Gastrocnemius medialis (tissue), 4 donors: Measurements from ENCODE around the gene NUB1. TPM values are rescaled to one million over a fixed set of nuclear protein-coding genes. Genes with fewer than 3 reads are reported as not detected.

Experiments
- ATAC-seq, 2 donors: fragments of 150-250 bp; one replicate each; pipeline ENCODE4 v1.9.1; 2016
- DNase-seq, 2 donors: peaks; one replicate each; pipeline ENCODE4 v3.0.0-alpha.2; 2019
- H3K27ac ChIP-seq, 4 donors: fragments of 200-600 bp; sonication (generic); 1 replicate in 1 of 4; 2 replicates in 3 of 4; pipeline ENCODE4 v1.5.1; 2016 to 2018; ENCODE audit warnings: mild to moderate bottlenecking in 2 of 4, moderate library complexity in 1 of 4
- H3K27me3 ChIP-seq, 3 donors: fragments of 200-600 bp; sonication (generic) in 2 of 3; 1 replicate in 1 of 3; 2 replicates in 2 of 3; pipeline versions ENCODE4 v1.5.1 to v1.6.0; 2016 to 2019; ENCODE audit warnings: mild to moderate bottlenecking in 1 of 3, moderate library complexity in 1 of 3
- H3K36me3 ChIP-seq, 2 donors: fragments of 200-600 bp; sonication (generic) in 1 of 2; one replicate each; pipeline ENCODE4 v1.5.1; 2017 to 2018
- H3K4me1 ChIP-seq, 2 donors: fragments of 200-600 bp; sonication (generic) in 1 of 2; one replicate each; pipeline ENCODE4 v1.5.1; 2016 to 2017; ENCODE audit warnings: mild to moderate bottlenecking in 2 of 2
- H3K4me3 ChIP-seq, 4 donors: fragments of 200-600 bp; sonication (generic) in 3 of 4; 1 replicate in 1 of 4; 2 replicates in 3 of 4; pipeline ENCODE4 v1.5.1; 2016 to 2019; ENCODE audit warnings: mild to moderate bottlenecking in 2 of 4
- H3K9me3 ChIP-seq, 3 donors: fragments of 200-600 bp; sonication (generic) in 2 of 3; 1 replicate in 1 of 3; 2 replicates in 2 of 3; pipeline ENCODE4 v1.5.1; 2016 to 2019
- POLR2A ChIP-seq, 2 donors: fragments of 450-650 bp; IDR thresholded peaks; one replicate each; pipeline ENCODE4 v1.6.1; 2017; ENCODE audit warnings: antibody characterized with exemption in 2 of 2, mild to moderate bottlenecking in 2 of 2, moderate library complexity in 2 of 2
- in situ Hi-C, 4 donors: fragments of 200-750 bp; cut with MboI; loops; one replicate each; pipeline versions ENCODE4 v1.15.0 to v1.8.0; 2017; ENCODE audit warnings: low sequenced_read_pairs in 4 of 4
- intact Hi-C: fragments of 100-400 bp; cut with DNase I; formaldehyde crosslinking; loops from one replicate; pipeline ENCODE4 v1.15.1; 2023; ENCODE audit warnings: low total_unique reads
- total RNA-seq, 4 donors: library from RNA; depleted of rRNA; stranded (reverse); fragments of >200 nt; gene quantifications; one replicate each; pipeline versions ENCODE4 v1.1.0 to v1.2.3, GENCODE V29; 2016
- TF ChIP-seq, protein P1 (sequence below), 5 experiments: fragments of 450-650 bp in 3 of 5; fragments of 200-600 bp in 2 of 5; sonication (generic) in 2 of 5; IDR thresholded peaks in 4 of 5; conservative IDR thresholded peaks in 1 of 5; 1 replicate in 4 of 5; 2 replicates in 1 of 5; pipeline ENCODE4 v1.5.1; 2016 to 2019; ENCODE audit warnings: antibody characterized with exemption in 5 of 5, mild to moderate bottlenecking in 3 of 5, moderate library complexity in 3 of 5

Gene NUB1
- total RNA-seq, 4 donors from 2014 or later, result 45.3 to 59.0 (median 49.7) TPM

DNA sequence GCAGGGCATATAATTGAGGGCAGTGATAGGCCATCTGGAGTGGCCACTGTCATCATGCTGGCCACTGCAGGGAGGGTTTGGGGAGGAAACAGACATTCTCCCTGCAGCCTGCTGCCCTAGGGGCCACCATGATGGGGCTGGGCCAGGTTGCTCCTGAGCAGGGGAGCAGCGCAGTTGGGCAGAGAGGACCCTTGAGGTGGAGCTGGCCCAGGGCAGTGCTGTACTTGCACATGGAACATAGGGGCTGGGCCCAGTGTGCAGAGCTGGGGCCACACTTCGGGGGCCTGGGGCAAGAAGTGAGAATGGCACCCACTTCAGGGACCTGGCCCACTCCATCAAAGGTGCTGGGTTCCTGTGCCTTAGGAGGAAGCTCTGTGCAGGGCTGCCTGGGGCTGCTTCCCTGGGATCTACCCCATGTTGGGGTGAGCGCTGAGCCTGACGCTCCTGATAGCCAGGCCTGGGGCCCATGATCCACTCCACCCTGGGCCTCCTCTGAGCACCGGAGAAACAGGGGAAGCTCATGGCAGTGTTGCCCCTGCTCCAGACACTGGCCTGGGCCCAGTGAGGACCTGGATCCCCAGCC is 21.3 kb upstream of the NUB1 start:
- in situ Hi-C loops, result loop anchor here in 1 of 4 donors (5.0 kb wide), 1 partner anchor 37 kb away; no protein-coding TSS in a partner anchor
- Histone ChIP-seq H3K27me3 (no peaks in the 10 kb centered on the region), H3K27ac (no peak overlapping the region), H3K36me3 (no peaks in the 10 kb centered on the region), H3K9me3 (no peaks in the 10 kb centered on the region), H3K4me1 (no peaks in the 10 kb centered on the region), H3K4me3 (no peak overlapping the region)
- ATAC-seq (no peak), DNase-seq (no peak)
- intact Hi-C loops, result no loop called here
- TF ChIP-seq, protein P1, sequence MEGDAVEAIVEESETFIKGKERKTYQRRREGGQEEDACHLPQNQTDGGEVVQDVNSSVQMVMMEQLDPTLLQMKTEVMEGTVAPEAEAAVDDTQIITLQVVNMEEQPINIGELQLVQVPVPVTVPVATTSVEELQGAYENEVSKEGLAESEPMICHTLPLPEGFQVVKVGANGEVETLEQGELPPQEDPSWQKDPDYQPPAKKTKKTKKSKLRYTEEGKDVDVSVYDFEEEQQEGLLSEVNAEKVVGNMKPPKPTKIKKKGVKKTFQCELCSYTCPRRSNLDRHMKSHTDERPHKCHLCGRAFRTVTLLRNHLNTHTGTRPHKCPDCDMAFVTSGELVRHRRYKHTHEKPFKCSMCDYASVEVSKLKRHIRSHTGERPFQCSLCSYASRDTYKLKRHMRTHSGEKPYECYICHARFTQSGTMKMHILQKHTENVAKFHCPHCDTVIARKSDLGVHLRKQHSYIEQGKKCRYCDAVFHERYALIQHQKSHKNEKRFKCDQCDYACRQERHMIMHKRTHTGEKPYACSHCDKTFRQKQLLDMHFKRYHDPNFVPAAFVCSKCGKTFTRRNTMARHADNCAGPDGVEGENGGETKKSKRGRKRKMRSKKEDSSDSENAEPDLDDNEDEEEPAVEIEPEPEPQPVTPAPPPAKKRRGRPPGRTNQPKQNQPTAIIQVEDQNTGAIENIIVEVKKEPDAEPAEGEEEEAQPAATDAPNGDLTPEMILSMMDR (IDR thresholded peaks at IDR 0.05 in 4 of 5, conservative IDR thresholded peaks at IDR 0.05 in 1 of 5), result no peak
- no peak for TF ChIP-seq POLR2A (IDR thresholded peaks at IDR 0.05)

DNA sequence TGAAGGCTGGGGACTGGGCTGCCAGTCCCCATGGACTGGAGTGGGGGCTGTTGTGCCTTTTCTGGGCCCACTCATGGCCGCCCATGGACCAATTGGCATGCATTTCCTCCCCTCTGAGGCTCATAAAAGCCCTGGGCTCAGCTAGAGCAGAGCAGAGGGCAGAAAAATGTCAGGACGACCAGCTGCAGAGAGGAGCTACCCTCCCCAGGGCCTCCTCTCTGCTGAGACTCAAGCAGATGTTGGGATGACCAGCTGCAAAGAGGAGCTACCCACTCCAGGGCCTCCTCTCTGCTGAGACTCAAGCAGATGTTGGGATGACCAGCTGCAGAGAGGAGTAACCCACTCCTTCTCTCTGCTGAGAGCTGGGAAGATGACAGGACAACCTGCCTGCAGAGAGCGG is 20.3 kb upstream of the NUB1 start:
- ATAC-seq (no peak), DNase-seq (no peak)
- H3K36me3 ChIP-seq, result no peaks in the 10 kb centered on the region
- no peaks in the 10 kb centered on the region for H3K4me1 ChIP-seq
- TF ChIP-seq, protein P1 (IDR thresholded peaks at IDR 0.05 in 4 of 5, conservative IDR thresholded peaks at IDR 0.05 in 1 of 5), result no peak
- no peak for TF ChIP-seq POLR2A (IDR thresholded peaks at IDR 0.05)
- H3K9me3 ChIP-seq, result no peaks in the 10 kb centered on the region
- H3K4me3 ChIP-seq, result no peak overlapping the region
- in situ Hi-C loops (loop anchor here in 1 of 4 donors (5.0 kb wide), 1 partner anchor 36 kb away; no protein-coding TSS in a partner anchor), intact Hi-C loops (no loop called here)
- H3K27ac ChIP-seq, result no peak overlapping the region
- no peaks in the 10 kb centered on the region for H3K27me3 ChIP-seq

- no peak for ATAC-seq
- Histone ChIP-seq H3K4me3 (no peak overlapping the region), H3K36me3 (no peaks in the 10 kb centered on the region), H3K9me3 (no peaks in the 10 kb centered on the region), H3K4me1 (no peaks in the 10 kb centered on the region), H3K27ac (no peak overlapping the region), H3K27me3 (no peaks in the 10 kb centered on the region)
- TF ChIP-seq POLR2A (IDR thresholded peaks at IDR 0.05), result no peak
- TF ChIP-seq, protein P1 (IDR thresholded peaks at IDR 0.05 in 4 of 5, conservative IDR thresholded peaks at IDR 0.05 in 1 of 5), result no peak
- no peak for DNase-seq
- in situ Hi-C loops (loop anchor here in 1 of 4 donors (5.0 kb wide), 1 partner anchor 34 kb away; no protein-coding TSS in a partner anchor), intact Hi-C loops (no loop called here)
Observed at GRCh38 chr7:151322906-151323305, 18.7 kb upstream of the NUB1 start.

DNA sequence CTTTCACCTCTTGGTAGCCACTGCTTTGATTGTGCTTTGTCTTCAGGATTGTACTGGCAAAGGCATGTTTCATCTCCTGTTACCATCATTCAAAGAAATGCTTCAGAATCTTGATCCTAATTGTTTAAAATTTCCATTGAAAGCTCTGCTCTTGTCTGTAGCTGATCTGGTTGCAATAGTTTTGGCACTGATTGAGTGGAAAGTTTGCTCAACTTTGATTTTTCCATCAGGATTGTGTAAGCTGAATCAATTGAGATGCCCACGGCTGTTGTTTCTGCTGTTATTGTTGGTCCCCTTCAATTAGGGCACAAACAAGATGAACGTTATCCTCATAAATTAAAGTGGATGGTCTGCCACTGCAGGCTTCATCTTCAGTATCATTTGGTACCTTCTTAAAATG is 14.6 kb upstream of the NUB1 start:
- Histone ChIP-seq H3K27ac (no peak overlapping the region), H3K4me1 (no peaks in the 10 kb centered on the region), H3K4me3 (no peak overlapping the region), H3K27me3 (no peaks in the 10 kb centered on the region), H3K9me3 (no peaks in the 10 kb centered on the region), H3K36me3 (no peaks in the 10 kb centered on the region)
- no peak for DNase-seq
- intact Hi-C loops, result no loop called here
- no peak for ATAC-seq
- in situ Hi-C loops, result no loop called here
- no peak for TF ChIP-seq POLR2A (IDR thresholded peaks at IDR 0.05)
- TF ChIP-seq, protein P1 (IDR thresholded peaks at IDR 0.05 in 4 of 5, conservative IDR thresholded peaks at IDR 0.05 in 1 of 5), result no peak

DNA sequence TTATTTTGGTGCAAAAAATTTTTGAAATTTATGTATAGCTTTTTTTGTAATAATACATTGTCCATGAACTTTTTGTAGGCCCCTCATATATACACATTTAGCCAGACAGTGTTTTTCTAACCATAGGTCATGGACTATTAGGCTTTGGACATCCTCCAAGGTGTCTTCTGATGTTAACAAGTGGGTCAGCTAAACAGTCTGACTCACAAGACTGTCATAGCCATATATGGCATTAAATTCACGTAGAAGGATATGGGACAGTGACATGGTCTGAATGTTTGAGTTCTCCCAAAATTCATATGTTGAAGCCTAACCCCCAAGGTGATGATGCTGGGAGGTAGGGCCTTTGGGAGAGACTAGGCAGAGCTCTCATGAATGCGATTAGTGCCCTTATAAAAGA is 14.0 kb upstream of the NUB1 start:
- no peak overlapping the region for H3K4me3 ChIP-seq
- no peaks in the 10 kb centered on the region for H3K4me1 ChIP-seq
- H3K27me3 ChIP-seq, result no peaks in the 10 kb centered on the region
- no peak overlapping the region for H3K27ac ChIP-seq
- in situ Hi-C loops (no loop called here), intact Hi-C loops (no loop called here)
- H3K36me3 ChIP-seq, result no peaks in the 10 kb centered on the region
- no peaks in the 10 kb centered on the region for H3K9me3 ChIP-seq
- no peak for DNase-seq
- ATAC-seq, result no peak
- TF ChIP-seq, protein P1 (IDR thresholded peaks at IDR 0.05 in 4 of 5, conservative IDR thresholded peaks at IDR 0.05 in 1 of 5), result no peak
- TF ChIP-seq POLR2A (IDR thresholded peaks at IDR 0.05), result no peak
